Vagina (tissue), 2 donors: ENCODE measurements around the gene SERPINA5. TPM values are rescaled to one million over a fixed set of nuclear protein-coding genes. Genes with fewer than 3 reads are reported as not detected.

Source experiments
- DNase-seq, 2 donors: peaks; one replicate each; pipeline ENCODE4 v3.0.0-alpha.2; 2017; ENCODE audit errors: extremely low spot score in 2 of 2
- H3K27ac ChIP-seq: fragments of 200-600 bp; sonication (generic); one replicate; pipeline ENCODE4 v1.5.1; 2019
- H3K27me3 ChIP-seq: fragments of 200-600 bp; sonication (generic); one replicate; pipeline ENCODE4 v1.5.1; 2019
- H3K36me3 ChIP-seq, 2 donors: fragments of 200-600 bp; sonication (generic); one replicate each; pipeline ENCODE4 v1.5.1; 2017 to 2019
- H3K4me1 ChIP-seq: fragments of 200-600 bp; sonication (generic); one replicate; pipeline ENCODE4 v1.5.1; 2019
- H3K4me3 ChIP-seq, 2 donors: fragments of 200-600 bp; sonication (generic); 1 replicate in 1 of 2; 2 replicates in 1 of 2; pipeline ENCODE4 v1.5.1; 2016 to 2019
- H3K9me3 ChIP-seq: fragments of 200-600 bp; sonication (generic); one replicate; pipeline ENCODE4 v1.5.1; 2019
- POLR2A ChIP-seq, 2 donors: fragments of 450-650 bp; IDR thresholded peaks; one replicate each; pipeline ENCODE4 v1.6.1; 2017; ENCODE audit warnings: antibody characterized with exemption in 2 of 2, mild to moderate bottlenecking in 2 of 2, moderate library complexity in 2 of 2
- POLR2AphosphoS5 ChIP-seq, 2 donors: sonication (generic); formaldehyde crosslinking; IDR thresholded peaks; one replicate each; pipeline ENCODE4 v1.9.0; 2017; ENCODE audit warnings: antibody characterized with exemption in 2 of 2, mild to moderate bottlenecking in 2 of 2, low read depth in 1 of 2; ENCODE audit not compliant: insufficient read depth in 1 of 2
- intact Hi-C: fragments of 100-400 bp; cut with DNase I; formaldehyde crosslinking; loops from one replicate; pipeline ENCODE4 v1.15.1; 2023
- total RNA-seq: library from RNA; depleted of rRNA; stranded (reverse); fragments of >200 nt; gene quantifications from one replicate; pipeline ENCODE4 v1.2.3, GENCODE V29; 2016
- TF ChIP-seq, protein P1 (sequence below), 3 experiments: fragments of 450-650 bp in 2 of 3; fragments of 200-600 bp in 1 of 3; sonication (generic) in 1 of 3; IDR thresholded peaks; one replicate each; pipeline ENCODE4 v1.5.1; 2017 to 2019; ENCODE audit warnings: antibody characterized with exemption in 3 of 3, mild to moderate bottlenecking in 2 of 3, moderate library complexity in 2 of 3

The SERPINA5 gene
- total RNA-seq, 1 donor from 2014 or later = 3.7 TPM

DNA sequence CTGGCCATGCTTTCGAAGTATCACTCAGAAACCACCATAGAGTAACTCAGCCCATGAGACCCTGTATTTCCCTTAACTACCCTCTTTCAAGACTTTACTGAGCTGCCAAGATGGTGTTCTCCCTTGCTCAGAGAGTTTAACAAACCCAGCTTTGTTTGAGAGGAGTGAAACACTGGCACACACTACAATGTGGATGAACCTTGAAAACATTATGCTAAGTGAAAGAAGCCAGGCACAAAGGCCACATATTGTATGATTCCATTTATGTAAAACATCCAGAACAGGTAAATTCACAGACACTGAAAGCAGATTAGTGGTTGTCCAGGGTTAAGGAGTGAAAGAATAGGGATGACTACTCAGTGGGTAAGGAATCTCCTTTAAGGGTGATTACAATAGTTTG, 49.8 kb downstream of the SERPINA5 start:
- Histone ChIP-seq H3K27ac (no peak overlapping the region), H3K9me3 (no peaks in the 10 kb centered on the region), H3K27me3 (no peaks in the 10 kb centered on the region), H3K4me3 (no peak overlapping the region), H3K36me3 (no peaks in the 10 kb centered on the region), H3K4me1 (no peaks in the 10 kb centered on the region)
- TF ChIP-seq, protein P1, sequence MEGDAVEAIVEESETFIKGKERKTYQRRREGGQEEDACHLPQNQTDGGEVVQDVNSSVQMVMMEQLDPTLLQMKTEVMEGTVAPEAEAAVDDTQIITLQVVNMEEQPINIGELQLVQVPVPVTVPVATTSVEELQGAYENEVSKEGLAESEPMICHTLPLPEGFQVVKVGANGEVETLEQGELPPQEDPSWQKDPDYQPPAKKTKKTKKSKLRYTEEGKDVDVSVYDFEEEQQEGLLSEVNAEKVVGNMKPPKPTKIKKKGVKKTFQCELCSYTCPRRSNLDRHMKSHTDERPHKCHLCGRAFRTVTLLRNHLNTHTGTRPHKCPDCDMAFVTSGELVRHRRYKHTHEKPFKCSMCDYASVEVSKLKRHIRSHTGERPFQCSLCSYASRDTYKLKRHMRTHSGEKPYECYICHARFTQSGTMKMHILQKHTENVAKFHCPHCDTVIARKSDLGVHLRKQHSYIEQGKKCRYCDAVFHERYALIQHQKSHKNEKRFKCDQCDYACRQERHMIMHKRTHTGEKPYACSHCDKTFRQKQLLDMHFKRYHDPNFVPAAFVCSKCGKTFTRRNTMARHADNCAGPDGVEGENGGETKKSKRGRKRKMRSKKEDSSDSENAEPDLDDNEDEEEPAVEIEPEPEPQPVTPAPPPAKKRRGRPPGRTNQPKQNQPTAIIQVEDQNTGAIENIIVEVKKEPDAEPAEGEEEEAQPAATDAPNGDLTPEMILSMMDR (IDR thresholded peaks at IDR 0.05) = no peak
- TF ChIP-seq POLR2A (IDR thresholded peaks at IDR 0.05) (no peak), POLR2AphosphoS5 (IDR thresholded peaks at IDR 0.05; ENCODE audit: insufficient read depth in 1 of 2, low read depth in 1 of 2) (no peak)
- intact Hi-C loops = no loop called here
- DNase-seq = no peak

DNA sequence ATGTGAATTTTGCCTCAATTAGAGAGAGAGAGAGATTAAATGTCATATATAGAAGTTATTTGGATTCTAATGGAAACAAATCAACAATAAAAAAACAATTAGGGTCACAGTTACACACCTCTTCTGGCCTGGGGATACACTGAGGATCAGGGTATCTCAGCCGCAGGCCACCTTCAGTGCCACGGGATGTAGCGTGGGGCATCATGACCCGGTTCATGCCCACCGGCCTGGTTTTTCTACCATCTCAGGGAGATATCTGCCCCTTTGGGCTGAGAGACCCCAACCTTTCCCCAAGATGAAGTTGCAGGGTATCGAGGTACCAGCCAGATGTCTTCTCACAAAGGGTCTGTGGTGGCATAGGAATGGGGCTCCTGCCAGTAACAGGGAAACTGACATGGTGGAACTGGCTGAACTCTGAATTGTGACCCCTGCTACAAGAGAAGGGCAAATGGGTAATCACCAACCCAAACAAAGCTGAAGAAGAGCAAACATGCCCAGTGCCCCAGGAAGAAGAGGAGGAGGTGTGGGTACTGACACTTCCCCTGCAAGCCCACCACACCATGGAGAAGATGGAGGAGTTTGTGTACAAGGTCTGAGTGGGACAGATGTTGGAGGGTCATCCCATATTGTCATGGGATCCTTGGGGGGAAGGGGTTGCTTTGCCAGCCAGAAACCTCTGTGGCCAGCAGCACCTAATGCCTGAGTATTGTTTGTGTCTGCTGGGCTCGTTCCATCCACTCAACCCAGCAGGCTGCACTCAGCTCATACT, 50.5 kb downstream of the SERPINA5 start:
- H3K36me3 ChIP-seq = no peaks in the 10 kb centered on the region
- no peak overlapping the region for H3K27ac ChIP-seq
- DNase-seq = no peak

DNA sequence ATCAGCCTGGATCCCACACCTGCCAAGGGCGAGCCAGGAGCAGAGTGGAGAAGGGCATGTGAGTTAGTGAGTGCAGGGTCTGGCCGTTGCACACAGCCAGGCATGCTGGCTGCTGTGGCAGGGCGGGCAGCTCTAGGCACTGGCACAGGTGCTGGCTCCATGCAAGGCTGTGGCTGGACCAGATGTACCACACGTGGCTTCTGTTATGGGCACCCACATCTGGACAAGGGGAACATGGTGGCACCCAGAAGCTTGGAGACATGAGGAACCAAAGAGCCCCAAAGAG, 51.0 kb downstream of the SERPINA5 start:
- no peak overlapping the region for H3K4me3 ChIP-seq
- TF ChIP-seq, protein P1 (IDR thresholded peaks at IDR 0.05) = no peak
- TF ChIP-seq POLR2A (IDR thresholded peaks at IDR 0.05) = no peak
- H3K4me1 ChIP-seq = no peaks in the 10 kb centered on the region
- no peaks in the 10 kb centered on the region for H3K9me3 ChIP-seq
- no peaks in the 10 kb centered on the region for H3K27me3 ChIP-seq
- no peak for DNase-seq
- intact Hi-C loops = no loop called here
- H3K36me3 ChIP-seq = no peaks in the 10 kb centered on the region
- no peak overlapping the region for H3K27ac ChIP-seq

More for the DNA sequence above, 50.5 kb downstream of the SERPINA5 start:
- Histone ChIP-seq H3K4me3 (no peak overlapping the region), H3K27me3 (no peaks in the 10 kb centered on the region), H3K4me1 (no peaks in the 10 kb centered on the region), H3K9me3 (no peaks in the 10 kb centered on the region)
- TF ChIP-seq POLR2A (IDR thresholded peaks at IDR 0.05) (no peak), POLR2AphosphoS5 (IDR thresholded peaks at IDR 0.05; ENCODE audit: insufficient read depth in 1 of 2, low read depth in 1 of 2) (no peak)
- TF ChIP-seq, protein P1 (IDR thresholded peaks at IDR 0.05) = no peak
- intact Hi-C loops = no loop called here

DNA sequence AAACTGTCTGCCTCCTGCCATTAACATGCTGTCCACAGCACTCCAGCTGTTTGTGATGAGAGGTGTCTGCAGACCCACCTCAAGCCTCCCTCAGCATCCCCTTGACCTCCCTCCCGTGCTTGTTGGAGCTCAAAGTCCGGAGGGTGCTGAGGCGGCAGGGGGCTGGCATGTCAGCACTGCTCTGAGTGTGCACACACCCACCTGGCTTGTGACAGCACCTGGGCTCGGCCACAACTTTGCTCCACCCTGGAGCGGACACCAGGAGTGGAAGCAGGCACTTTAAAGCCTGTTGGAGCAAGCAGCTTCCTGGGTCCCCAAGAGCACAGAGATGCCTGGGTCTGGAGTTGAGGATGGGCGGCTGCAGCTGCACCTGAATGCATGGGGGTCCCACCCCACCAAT, 51.9 kb downstream of the SERPINA5 start:
- DNase-seq = no peak
- H3K27me3 ChIP-seq = no peaks in the 10 kb centered on the region

DNA sequence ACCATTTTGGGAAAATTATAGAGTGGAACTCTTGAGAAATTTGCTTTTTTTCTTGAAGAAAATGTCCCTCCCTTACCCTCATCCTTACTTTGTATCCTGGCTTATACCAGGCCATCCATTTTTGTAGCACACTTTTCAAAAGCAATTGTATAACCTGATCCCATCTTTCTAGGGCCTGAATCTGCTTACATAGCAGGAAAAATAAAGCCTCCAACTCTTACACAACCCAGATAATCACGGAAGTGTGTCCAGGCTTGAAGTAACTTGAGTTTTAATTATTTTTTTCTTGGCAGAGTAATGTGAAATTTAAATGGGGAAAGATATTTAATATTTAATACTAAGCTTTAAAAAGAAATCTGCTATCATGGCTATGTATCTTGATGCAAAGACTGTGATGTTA, 53.9 kb downstream of the SERPINA5 start:
- Histone ChIP-seq H3K36me3 (no peaks in the 10 kb centered on the region), H3K27me3 (no peaks in the 10 kb centered on the region), H3K9me3 (no peaks in the 10 kb centered on the region), H3K4me3 (no peak overlapping the region), H3K27ac (no peak overlapping the region), H3K4me1 (no peaks in the 10 kb centered on the region)
- no peak for TF ChIP-seq POLR2AphosphoS5 (IDR thresholded peaks at IDR 0.05; ENCODE audit: insufficient read depth in 1 of 2, low read depth in 1 of 2)
- TF ChIP-seq, protein P1 (IDR thresholded peaks at IDR 0.05) = no peak
- TF ChIP-seq POLR2A (IDR thresholded peaks at IDR 0.05) = no peak
- DNase-seq = no peak
- intact Hi-C loops = no loop called here

More for the DNA sequence above, 51.9 kb downstream of the SERPINA5 start:
- no peaks in the 10 kb centered on the region for H3K36me3 ChIP-seq
- no peaks in the 10 kb centered on the region for H3K9me3 ChIP-seq
- intact Hi-C loops = no loop called here
- no peak overlapping the region for H3K27ac ChIP-seq
- no peaks in the 10 kb centered on the region for H3K4me1 ChIP-seq
- H3K4me3 ChIP-seq = no peak overlapping the region
- TF ChIP-seq POLR2A (IDR thresholded peaks at IDR 0.05) = no peak
- TF ChIP-seq, protein P1 (IDR thresholded peaks at IDR 0.05) = no peak
- TF ChIP-seq POLR2AphosphoS5 (IDR thresholded peaks at IDR 0.05; ENCODE audit: insufficient read depth in 1 of 2, low read depth in 1 of 2) = no peak
